Effector memory CD4-positive, alpha-beta T cell (primary cell): ENCODE measurements around the gene SAMD1.

Experiments
- DNase-seq, 3 donors: peaks; one replicate each; pipeline ENCODE4 v3.0.0-alpha.2; 2020
- H3K27ac ChIP-seq: 2 replicates; pipeline ENCODE4 v1.7.0; 2013; ENCODE audit warnings: mild to moderate bottlenecking, low read length, moderate library complexity; ENCODE audit not compliant: insufficient read depth, poor library complexity, severe bottlenecking
- H3K27me3 ChIP-seq: replicated peaks from 2 replicates; pipeline ENCODE4 v1.7.0; 2013; ENCODE audit warnings: mild to moderate bottlenecking, low read length; ENCODE audit not compliant: insufficient read depth, control insufficient read depth, poor library complexity, severe bottlenecking
- H3K36me3 ChIP-seq: 2 replicates; pipeline ENCODE4 v1.7.0; 2013; ENCODE audit warnings: mild to moderate bottlenecking, low read length, moderate library complexity; ENCODE audit not compliant: control insufficient read depth, insufficient read depth
- H3K4me1 ChIP-seq: 2 replicates; pipeline ENCODE4 v1.7.0; 2013; ENCODE audit warnings: low read length, mild to moderate bottlenecking; ENCODE audit not compliant: control insufficient read depth, insufficient read depth, poor library complexity, severe bottlenecking
- H3K4me3 ChIP-seq: 2 replicates; pipeline ENCODE4 v1.7.0; 2013; ENCODE audit warnings: low read length, low read depth, mild to moderate bottlenecking; ENCODE audit not compliant: insufficient read depth, poor library complexity, severe bottlenecking
- H3K9me3 ChIP-seq: 2 replicates; pipeline ENCODE4 v1.7.0; 2013; ENCODE audit warnings: mild to moderate bottlenecking, low read length, moderate library complexity; ENCODE audit not compliant: control insufficient read depth

SAMD1 gene

GRCh38 chr19:14091081-14091812, 696 bp upstream of the SAMD1 start:
- H3K4me1 ChIP-seq: no peaks in the 10 kb centered on the region
- peak in 1 of 3 donors; percentile 47 for DNase-seq
- peak overlapping the region; percentile 77 for H3K4me3 ChIP-seq
- H3K27ac ChIP-seq: peak overlapping the region; percentile 77
- H3K27me3 ChIP-seq: no peaks in the 10 kb centered on the region
- peaks cover 5% of the 10 kb centered on the region for H3K36me3 ChIP-seq
- H3K9me3 ChIP-seq: no peaks in the 10 kb centered on the region

- Histone ChIP-seq H3K9me3 (no peaks in the 10 kb centered on the region), H3K27ac (peak overlapping the region; percentile 32), H3K27me3 (no peaks in the 10 kb centered on the region), H3K36me3 (peaks cover 5% of the 10 kb centered on the region), H3K4me3 (peak overlapping the region; percentile 49), H3K4me1 (no peaks in the 10 kb centered on the region)
- DNase-seq: peak in 2 of 3 donors; percentile 29 to 36
Measured at GRCh38 chr19:14089662-14090508, 666 bp downstream of the SAMD1 start.

GRCh38 chr19:14089412-14089661, 1.2 kb downstream of the SAMD1 start:
- H3K4me3 ChIP-seq: no peak overlapping the region
- no peaks in the 10 kb centered on the region for H3K27me3 ChIP-seq
- H3K27ac ChIP-seq: no peak overlapping the region
- DNase-seq: no peak
- no peaks in the 10 kb centered on the region for H3K4me1 ChIP-seq
- H3K36me3 ChIP-seq: peaks cover 5% of the 10 kb centered on the region
- H3K9me3 ChIP-seq: no peaks in the 10 kb centered on the region

GRCh38 chr19:14088634-14089411, 1.7 kb downstream of the SAMD1 start:
- no peak for DNase-seq
- peaks cover 5% of the 10 kb centered on the region for H3K36me3 ChIP-seq
- no peak overlapping the region for H3K4me3 ChIP-seq

GRCh38 chr19:14086098-14086497, 4.5 kb downstream of the SAMD1 start:
- H3K4me3 ChIP-seq: no peak overlapping the region
- H3K27me3 ChIP-seq: no peaks in the 10 kb centered on the region
- no peaks in the 10 kb centered on the region for H3K9me3 ChIP-seq
- peaks cover 5% of the 10 kb centered on the region for H3K36me3 ChIP-seq
- no peak for DNase-seq
- peaks cover 9% of the 10 kb centered on the region for H3K4me1 ChIP-seq
- no peak overlapping the region for H3K27ac ChIP-seq

More at GRCh38 chr19:14088634-14089411, 1.7 kb downstream of the SAMD1 start:
- Histone ChIP-seq H3K4me1 (no peaks in the 10 kb centered on the region), H3K27me3 (no peaks in the 10 kb centered on the region), H3K9me3 (no peaks in the 10 kb centered on the region), H3K27ac (no peak overlapping the region)

- Histone ChIP-seq H3K4me1 (peaks cover 12% of the 10 kb centered on the region), H3K27ac (no peak within 1 kb of the TSS), H3K9me3 (no peaks in the 10 kb centered on the region), H3K27me3 (no peaks in the 10 kb centered on the region), H3K4me3 (no peak within 1 kb of the TSS), H3K36me3 (peaks cover 5% of the 10 kb centered on the region)
- DNase-seq: no peak
Measured at GRCh38 chr19:14085309-14085995, 5.1 kb downstream of the SAMD1 start, which contains the start of gene C19orf67. C19orf67 (minus strand) TSS chr19:14085783; CDS start chr19:14085627, 156 bp downstream.

GRCh38 chr19:14082675-14082960, 7.9 kb downstream of the SAMD1 start:
- Histone ChIP-seq H3K4me1 (peaks cover 12% of the 10 kb centered on the region), H3K9me3 (no peaks in the 10 kb centered on the region), H3K4me3 (no peak overlapping the region), H3K27me3 (no peaks in the 10 kb centered on the region), H3K27ac (peak overlapping the region; percentile 39), H3K36me3 (no peaks in the 10 kb centered on the region)
- no peak for DNase-seq

GRCh38 chr19:14081797-14082674, 8.5 kb downstream of the SAMD1 start:
- Histone ChIP-seq H3K27me3 (no peaks in the 10 kb centered on the region), H3K36me3 (no peaks in the 10 kb centered on the region), H3K4me3 (peak overlapping the region; percentile 69), H3K9me3 (no peaks in the 10 kb centered on the region), H3K27ac (peak overlapping the region; percentile 78), H3K4me1 (peaks cover 12% of the 10 kb centered on the region)
- DNase-seq: peak in 1 of 3 donors; percentile 22
